Skin epidermis (tissue), 12 donors: Measurements from ENCODE around the gene STIM1.

Source experiments
- H3K27ac ChIP-seq, 21 experiments: fragments of 200-600 bp; sonication (generic) in 11 of 21; one replicate each; pipeline ENCODE4 v1.5.0; 2020; ENCODE audit warnings: mild to moderate bottlenecking in 3 of 21, inconsistent platforms in 2 of 21, moderate library complexity in 2 of 21
- H3K4me3 ChIP-seq, 7 experiments: fragments of 200-600 bp; sonication (generic) in 2 of 7; one replicate each; pipeline ENCODE4 v1.5.0; 2020; ENCODE audit warnings: inconsistent platforms in 2 of 7, mild to moderate bottlenecking in 2 of 7, moderate library complexity in 1 of 7

Gene STIM1

GRCh38 chr11:3959015-3959902 lies 103.8 kb downstream of the STIM1 start:
- Histone ChIP-seq H3K27ac (peak overlapping the region in 1 of 21 experiments; percentile 4), H3K4me3 (no peak overlapping the region)

DNA sequence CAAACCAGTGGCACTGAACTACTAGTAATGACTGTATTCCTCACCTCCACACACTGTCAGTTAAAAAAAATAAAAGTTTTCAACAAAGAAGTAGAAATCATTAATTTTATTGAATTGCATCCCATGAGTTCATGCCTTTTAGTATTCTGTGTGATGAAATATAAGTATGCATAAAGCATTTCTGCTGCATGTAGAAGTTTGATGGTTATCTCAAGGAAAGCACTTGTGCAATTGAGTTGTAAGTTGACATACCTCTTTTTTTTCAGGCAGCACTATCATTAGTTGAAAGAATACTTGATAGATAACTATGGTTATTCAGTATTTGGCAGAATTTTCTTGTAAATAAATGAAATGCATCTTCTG lies 104.4 kb downstream of the STIM1 start:
- no peak overlapping the region for H3K4me3 ChIP-seq
- peak overlapping the region in 1 of 21 experiments; percentile 4 for H3K27ac ChIP-seq

GRCh38 chr11:3962406-3962840 lies 107.0 kb downstream of the STIM1 start:
- no peak overlapping the region for H3K27ac ChIP-seq
- no peak overlapping the region for H3K4me3 ChIP-seq

- no peak overlapping the region for H3K27ac ChIP-seq
- no peak overlapping the region for H3K4me3 ChIP-seq
Measured at GRCh38 chr11:3964056-3964455, 108.6 kb downstream of the STIM1 start.

- Histone ChIP-seq H3K4me3 (no peak overlapping the region), H3K27ac (no peak overlapping the region)
Measured at GRCh38 chr11:3964935-3965604, 109.6 kb downstream of the STIM1 start.

DNA sequence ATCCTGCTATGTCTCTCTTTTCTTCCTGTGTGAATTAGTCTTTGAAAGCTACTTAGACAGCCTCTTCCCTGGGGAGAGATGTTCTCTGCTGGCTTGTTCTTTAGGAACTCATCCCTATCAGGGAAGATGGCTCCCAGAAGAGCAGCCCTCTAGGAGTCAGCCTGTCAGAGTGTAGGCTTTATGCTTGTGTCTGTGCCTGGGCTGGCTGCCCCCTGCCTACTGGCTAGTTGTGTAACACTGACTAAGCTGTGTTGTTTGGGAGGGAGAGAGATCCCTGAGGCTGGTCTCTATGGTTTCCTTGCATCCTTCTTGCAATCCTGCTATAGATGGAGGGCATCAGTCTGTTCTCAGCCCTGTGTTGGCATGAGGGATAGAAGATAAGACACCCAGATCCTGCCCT lies 112.2 kb downstream of the STIM1 start:
- H3K27ac ChIP-seq, result no peak overlapping the region
- no peak overlapping the region for H3K4me3 ChIP-seq

GRCh38 chr11:3969200-3969599 lies 113.7 kb downstream of the STIM1 start:
- Histone ChIP-seq H3K27ac (peak overlapping the region in 2 of 21 experiments; percentile 2 to 17), H3K4me3 (no peak overlapping the region)

- H3K27ac ChIP-seq, result peak overlapping the region in 1 of 21 experiments; percentile 2
Measured at GRCh38 chr11:3969613-3970012, 114.1 kb downstream of the STIM1 start.

DNA sequence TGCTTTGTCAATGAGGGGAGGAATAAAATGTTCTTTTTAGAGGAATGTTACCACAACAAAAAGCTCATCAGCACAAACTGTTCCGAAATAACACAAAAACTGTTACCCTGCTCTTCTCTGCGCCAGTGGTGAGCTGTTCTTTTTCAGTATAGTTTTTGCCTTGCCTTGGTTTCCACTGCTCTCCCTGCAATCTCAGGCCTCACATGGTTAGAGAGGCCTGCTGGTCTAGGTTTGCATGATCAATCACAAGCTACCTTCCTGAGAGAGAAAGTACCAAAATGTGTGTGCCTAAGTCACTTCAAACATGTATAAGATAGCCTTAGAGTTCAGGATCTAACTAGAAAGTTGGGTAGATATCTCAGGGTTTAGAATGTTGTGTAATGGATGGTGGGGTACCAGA lies 114.6 kb downstream of the STIM1 start:
- Histone ChIP-seq H3K4me3 (no peak overlapping the region), H3K27ac (peak overlapping the region in 1 of 21 experiments; percentile 19)

More at GRCh38 chr11:3969613-3970012, 114.1 kb downstream of the STIM1 start:
- H3K4me3 ChIP-seq, result no peak overlapping the region

- Histone ChIP-seq H3K4me3 (no peak overlapping the region), H3K27ac (peak overlapping the region in 6 of 21 experiments; percentile 3 to 62 (median 37))
Measured at GRCh38 chr11:3971756-3972404, 116.4 kb downstream of the STIM1 start.

DNA sequence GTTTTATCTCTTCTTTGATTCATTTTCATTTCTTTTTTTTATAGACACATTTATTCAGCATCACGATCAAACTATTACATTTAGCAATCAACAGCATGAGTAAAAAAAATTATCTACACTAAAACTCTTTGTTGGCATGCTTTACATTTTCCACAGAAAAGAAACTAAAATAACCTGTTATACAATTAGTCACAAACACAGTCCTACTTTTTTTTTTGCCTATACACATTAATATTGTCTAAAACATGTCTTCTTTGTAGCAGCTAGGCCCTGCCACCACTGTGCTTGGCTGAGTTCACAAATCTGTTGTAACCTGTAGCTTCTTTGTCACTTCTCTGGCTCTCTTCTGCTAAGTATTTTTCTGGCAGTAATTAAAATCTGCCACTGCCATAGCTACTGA lies 117.0 kb downstream of the STIM1 start:
- H3K4me3 ChIP-seq, result no peak overlapping the region
- H3K27ac ChIP-seq, result peak overlapping the region in 5 of 21 experiments; percentile 3 to 62 (median 45)

- no peak overlapping the region for H3K4me3 ChIP-seq
- H3K27ac ChIP-seq, result no peak overlapping the region
Measured at GRCh38 chr11:3977078-3977477, 121.6 kb downstream of the STIM1 start.

- Histone ChIP-seq H3K27ac (no peak overlapping the region), H3K4me3 (no peak overlapping the region)
Measured at GRCh38 chr11:3981084-3981633, 125.7 kb downstream of the STIM1 start.

GRCh38 chr11:3982431-3982830 lies 127.0 kb downstream of the STIM1 start:
- no peak overlapping the region for H3K27ac ChIP-seq
- no peak overlapping the region for H3K4me3 ChIP-seq

- Histone ChIP-seq H3K4me3 (no peak overlapping the region), H3K27ac (no peak overlapping the region)
Measured at GRCh38 chr11:3983101-3983500, 127.6 kb downstream of the STIM1 start.

- H3K4me3 ChIP-seq, result no peak overlapping the region
- no peak overlapping the region for H3K27ac ChIP-seq
Measured at GRCh38 chr11:3984896-3985295, 129.4 kb downstream of the STIM1 start.

GRCh38 chr11:3985631-3986030 lies 130.2 kb downstream of the STIM1 start:
- no peak overlapping the region for H3K4me3 ChIP-seq
- no peak overlapping the region for H3K27ac ChIP-seq

DNA sequence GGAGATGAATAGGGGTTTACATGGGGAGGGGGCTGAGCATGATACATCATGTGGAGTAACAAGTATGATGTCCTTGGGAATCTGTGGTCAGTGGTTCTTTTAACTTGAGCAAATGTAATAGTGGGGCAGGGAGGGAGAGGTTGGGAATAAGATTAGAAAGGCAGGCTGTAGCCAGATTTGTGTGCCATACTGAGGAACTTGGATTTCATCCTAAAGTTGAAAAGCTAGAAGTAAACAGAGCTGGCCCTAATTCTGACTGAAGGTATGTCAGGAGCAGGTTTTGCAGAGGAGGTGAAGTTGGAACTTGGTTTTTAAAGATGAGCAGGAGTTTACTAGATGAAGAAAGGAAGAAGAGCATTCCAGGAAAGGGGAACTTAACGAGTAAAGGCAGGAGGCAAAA lies 130.8 kb downstream of the STIM1 start:
- H3K27ac ChIP-seq, result no peak overlapping the region
- no peak overlapping the region for H3K4me3 ChIP-seq

- H3K4me3 ChIP-seq, result no peak overlapping the region
Measured at GRCh38 chr11:3989276-3989920, 133.9 kb downstream of the STIM1 start.

DNA sequence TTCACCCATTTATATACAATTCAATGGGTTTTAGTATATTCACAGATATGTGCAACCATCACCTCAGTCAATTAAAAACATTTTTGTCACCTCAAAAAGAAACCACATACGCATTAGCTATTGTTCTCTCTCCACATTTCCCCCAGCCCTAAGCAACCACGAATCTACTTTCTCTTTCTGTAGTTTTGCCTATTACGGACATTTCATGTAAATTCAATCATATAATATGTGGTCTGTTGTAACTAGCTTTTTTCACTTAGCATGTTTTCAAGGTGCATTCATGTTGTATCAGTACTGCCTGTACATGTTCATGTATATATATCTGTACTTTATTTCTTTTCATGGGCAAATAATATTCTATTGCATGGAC lies 134.4 kb downstream of the STIM1 start:
- H3K4me3 ChIP-seq, result no peak overlapping the region
- no peak overlapping the region for H3K27ac ChIP-seq

More at GRCh38 chr11:3989276-3989920, 133.9 kb downstream of the STIM1 start:
- no peak overlapping the region for H3K27ac ChIP-seq
